H1 (cell line): ENCODE results near the gene S100PBP. TPM values are rescaled to one million over a fixed set of nuclear protein-coding genes. Genes with fewer than 3 reads are reported as not detected.

Experiments
- polyA plus RNA-seq, 7 experiments: library from polyadenylated mRNA; depleted of rRNA in 3 of 7; stranded (reverse) in 5 of 7; unstranded in 2 of 7; fragments of >200 nt in 5 of 7; fragments of 200-250 nt in 2 of 7; gene quantifications; 1 replicate in 5 of 7; 2 replicates in 1 of 7; 4 replicates in 1 of 7; pipeline versions ENCODE4 v1.2.1 to v1.2.3, GENCODE V29; 2011 to 2013; ENCODE audit warnings: missing spikeins in 2 of 7, mixed read lengths in 2 of 7
- total RNA-seq: library from RNA; stranded (reverse); fragmentation: NEBNext Ultra II Directional; extraction: Animal tissue kit (Norgen Biotek cat#: 25700); gene quantifications from 2 replicates; pipeline ENCODE4 v1.2.1, GENCODE V29; 2021

S100PBP gene
- total and polyA plus RNA-seq, 2 of the 8 experiments (the other 6 are each of a cell fraction or from before 2014, with no cell fraction given): 43.8 to 68.3 TPM

Other genes with a start within 250 kb of the S100PBP start
- 54.1 and 68.0 TPM in 2 replicates for gene ZBTB8OS, start 167.1 kb upstream of the S100PBP start, total RNA-seq
- gene ZBTB8OS, start 167.1 kb upstream of the S100PBP start, polyA plus RNA-seq (2011; rRNA removed): 33.5 and 74.2 TPM in 2 replicates
- gene RBBP4, start 166.4 kb upstream of the S100PBP start, total RNA-seq: 397 and 402 TPM in 2 replicates
- gene RBBP4, start 166.4 kb upstream of the S100PBP start, polyA plus RNA-seq (2011; rRNA removed): 93.1 and 147 TPM in 2 replicates
- gene SYNC, start 114.9 kb upstream of the S100PBP start, total RNA-seq: 0.17 TPM in 1 of 2 replicates, not detected in the other
- gene SYNC, start 114.9 kb upstream of the S100PBP start, polyA plus RNA-seq (2011; rRNA removed): 0.06 TPM in 1 of 2 replicates, not detected in the other
- 226 and 230 TPM in 2 replicates for gene YARS1, start 295 bp upstream of the S100PBP start, total RNA-seq
- gene YARS1, start 295 bp upstream of the S100PBP start, polyA plus RNA-seq (2011; rRNA removed): 47.1 and 55.6 TPM in 2 replicates
- gene FNDC5, start 53.3 kb downstream of the S100PBP start, total RNA-seq: 0.94 and 2.0 TPM in 2 replicates
- 1.8 and 3.2 TPM in 2 replicates for gene FNDC5, start 53.3 kb downstream of the S100PBP start, polyA plus RNA-seq (2011; rRNA removed)
- 0.84 and 1.4 TPM in 2 replicates for gene HPCA, start 68.8 kb downstream of the S100PBP start, total RNA-seq
- gene HPCA, start 68.8 kb downstream of the S100PBP start, polyA plus RNA-seq (2011; rRNA removed): 0.70 and 0.78 TPM in 2 replicates
- gene TMEM54, start 83.7 kb downstream of the S100PBP start, total RNA-seq: 7.3 and 9.5 TPM in 2 replicates
- gene TMEM54, start 83.7 kb downstream of the S100PBP start, polyA plus RNA-seq (2011; rRNA removed): 58.7 and 85.7 TPM in 2 replicates
- 10.4 and 11.2 TPM in 2 replicates for gene RNF19B, start 147.2 kb downstream of the S100PBP start, total RNA-seq
- gene RNF19B, start 147.2 kb downstream of the S100PBP start, polyA plus RNA-seq (2011; rRNA removed): 9.2 and 9.8 TPM in 2 replicates
- gene AK2, start 219.2 kb downstream of the S100PBP start, total RNA-seq: 127 and 137 TPM in 2 replicates
- 92.3 and 110 TPM in 2 replicates for gene AK2, start 219.2 kb downstream of the S100PBP start, polyA plus RNA-seq (2011; rRNA removed)